Loucy (cell line): Measurements from ENCODE around the gene UBXN6.

Experiments
- H2AFZ ChIP-seq: fragments of 200-600 bp; sonication (generic); 2 replicates; pipeline ENCODE4 v1.6.0; 2016; ENCODE audit warnings: antibody characterized with exemption, mild to moderate bottlenecking, low read length, moderate library complexity
- H3F3A ChIP-seq: fragments of 200-600 bp; 2 replicates; pipeline ENCODE4 v1.6.0; 2016; ENCODE audit warnings: antibody characterized with exemption, low read depth, mild to moderate bottlenecking
- H3K27me3 ChIP-seq: fragments of 200-600 bp; sonication (generic); 2 replicates; pipeline ENCODE4 v1.6.1; 2014; ENCODE audit warnings: low read length, mild to moderate bottlenecking; ENCODE audit not compliant: insufficient read depth, poor library complexity, severe bottlenecking
- H3K36me3 ChIP-seq: fragments of 200-600 bp; sonication (generic); 2 replicates; pipeline ENCODE4 v1.6.1; 2016; ENCODE audit warnings: low read length; ENCODE audit not compliant: insufficient read depth
- H3K4me1 ChIP-seq: fragments of 200-600 bp; sonication (generic); 2 replicates; pipeline ENCODE4 v1.5.1; 2014; ENCODE audit warnings: low read length, mild to moderate bottlenecking; ENCODE audit not compliant: insufficient read depth, poor library complexity, severe bottlenecking
- H3K4me2 ChIP-seq: fragments of 200-600 bp; sonication (generic); 2 replicates; pipeline ENCODE4 v1.6.0; 2014; ENCODE audit warnings: antibody characterized with exemption, low read length, low read depth, mild to moderate bottlenecking; ENCODE audit not compliant: poor library complexity, severe bottlenecking
- H3K4me3 ChIP-seq: fragments of 200-600 bp; sonication (generic); 2 replicates; pipeline ENCODE4 v1.5.1; 2014; ENCODE audit warnings: low read length, mild to moderate bottlenecking, mixed read lengths; ENCODE audit not compliant: poor library complexity, severe bottlenecking
- H3K79me2 ChIP-seq: fragments of 200-600 bp; sonication (generic); 2 replicates; pipeline ENCODE4 v1.6.1; 2014; ENCODE audit warnings: low read length; ENCODE audit not compliant: insufficient read depth
- H3K9ac ChIP-seq: fragments of 200-600 bp; sonication (generic); 2 replicates; pipeline ENCODE4 v1.6.0; 2014; ENCODE audit warnings: mild to moderate bottlenecking, low read depth, low read length, moderate library complexity; ENCODE audit not compliant: poor library complexity, severe bottlenecking
- H3K9me2 ChIP-seq: fragments of 200-600 bp; sonication (generic); replicated peaks from 2 replicates; pipeline ENCODE4 v1.6.1; 2016; ENCODE audit warnings: low read depth, low read length, mixed read lengths
- H3K9me3 ChIP-seq: fragments of 200-600 bp; sonication (generic); 2 replicates; pipeline ENCODE4 v1.6.1; 2014; ENCODE audit warnings: mild to moderate bottlenecking, antibody characterized with exemption, low read length, low read depth; ENCODE audit not compliant: insufficient read depth
- H4K20me1 ChIP-seq: fragments of 200-600 bp; sonication (generic); 2 replicates; pipeline ENCODE4 v1.6.0; 2014; ENCODE audit warnings: antibody characterized with exemption, low read length, mild to moderate bottlenecking; ENCODE audit not compliant: insufficient read depth, poor library complexity, severe bottlenecking
- EZH2phosphoT487 ChIP-seq: fragments of 200-600 bp; IDR thresholded peaks from 2 replicates; pipeline ENCODE4 v1.6.1; 2018; ENCODE audit warnings: antibody characterized with exemption, mild to moderate bottlenecking, moderate library complexity, borderline replicate concordance
- TF ChIP-seq, protein P1 (sequence below): fragments of 200-600 bp; sonication (generic); conservative IDR thresholded peaks from 2 replicates; pipeline ENCODE4 v1.5.1; 2014; ENCODE audit warnings: mild to moderate bottlenecking, antibody characterized with exemption, low read length

Gene UBXN6

DNA sequence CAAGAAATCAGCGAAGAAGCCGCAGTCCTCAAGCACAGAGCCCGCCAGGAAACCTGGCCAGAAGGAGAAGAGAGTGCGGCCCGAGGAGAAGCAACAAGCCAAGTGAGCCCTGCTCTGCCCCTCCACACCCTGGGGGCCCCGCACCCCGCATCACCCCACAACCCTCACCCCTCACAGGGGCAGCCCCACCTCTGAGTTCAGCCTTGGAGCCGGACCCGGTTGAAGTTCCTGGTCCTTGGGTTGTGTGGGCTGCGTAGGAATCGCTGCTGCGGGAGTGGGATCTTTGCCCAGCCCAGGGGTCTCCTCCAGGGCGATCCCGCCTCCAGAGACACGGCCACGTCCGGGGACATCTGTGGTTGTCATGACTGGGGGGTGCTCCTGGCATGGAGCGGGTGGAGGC, 38.7 kb upstream of the UBXN6 start:
- Histone ChIP-seq H3K9ac (no peak overlapping the region), H3K36me3 (peaks cover 54% of the 10 kb centered on the region; the same call in 1 of the 2 replicates), H3K9me3 (no peaks in the 10 kb centered on the region), H3K4me3 (no peak overlapping the region), H3F3A (no peaks in the 10 kb centered on the region), H3K4me2 (no peak overlapping the region), H4K20me1 (no peaks in the 10 kb centered on the region), H3K27me3 (no peaks in the 10 kb centered on the region), H2AFZ (no peak overlapping the region), H3K4me1 (no peaks in the 10 kb centered on the region), H3K79me2 (no peaks in the 10 kb centered on the region), H3K9me2 (no peaks in the 10 kb centered on the region)
- TF ChIP-seq, protein P1, sequence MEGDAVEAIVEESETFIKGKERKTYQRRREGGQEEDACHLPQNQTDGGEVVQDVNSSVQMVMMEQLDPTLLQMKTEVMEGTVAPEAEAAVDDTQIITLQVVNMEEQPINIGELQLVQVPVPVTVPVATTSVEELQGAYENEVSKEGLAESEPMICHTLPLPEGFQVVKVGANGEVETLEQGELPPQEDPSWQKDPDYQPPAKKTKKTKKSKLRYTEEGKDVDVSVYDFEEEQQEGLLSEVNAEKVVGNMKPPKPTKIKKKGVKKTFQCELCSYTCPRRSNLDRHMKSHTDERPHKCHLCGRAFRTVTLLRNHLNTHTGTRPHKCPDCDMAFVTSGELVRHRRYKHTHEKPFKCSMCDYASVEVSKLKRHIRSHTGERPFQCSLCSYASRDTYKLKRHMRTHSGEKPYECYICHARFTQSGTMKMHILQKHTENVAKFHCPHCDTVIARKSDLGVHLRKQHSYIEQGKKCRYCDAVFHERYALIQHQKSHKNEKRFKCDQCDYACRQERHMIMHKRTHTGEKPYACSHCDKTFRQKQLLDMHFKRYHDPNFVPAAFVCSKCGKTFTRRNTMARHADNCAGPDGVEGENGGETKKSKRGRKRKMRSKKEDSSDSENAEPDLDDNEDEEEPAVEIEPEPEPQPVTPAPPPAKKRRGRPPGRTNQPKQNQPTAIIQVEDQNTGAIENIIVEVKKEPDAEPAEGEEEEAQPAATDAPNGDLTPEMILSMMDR = no peak
- no peak for TF ChIP-seq EZH2phosphoT487

DNA sequence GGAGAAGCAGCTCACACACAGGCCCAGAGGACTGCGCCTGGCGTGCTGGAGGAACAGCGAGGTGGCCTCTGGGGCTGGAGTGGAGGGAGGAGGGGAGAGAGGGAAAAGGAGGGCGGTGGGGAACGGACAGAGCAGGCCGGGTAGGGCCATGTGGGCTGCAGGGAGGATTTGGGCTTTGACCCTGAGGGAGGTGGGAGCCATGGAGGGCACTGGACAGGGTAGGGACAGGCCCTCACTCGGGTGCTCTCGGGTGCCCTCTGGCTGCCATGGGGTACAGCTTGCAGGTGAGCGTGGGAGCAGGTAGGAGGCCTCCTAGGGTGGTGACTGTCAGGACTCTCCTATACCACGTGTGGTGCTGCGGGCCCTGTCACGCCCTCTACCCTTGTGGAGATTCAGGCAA, 37.9 kb upstream of the UBXN6 start:
- Histone ChIP-seq H4K20me1 (no peaks in the 10 kb centered on the region), H3K9me2 (no peaks in the 10 kb centered on the region), H3K9me3 (no peaks in the 10 kb centered on the region), H2AFZ (no peak overlapping the region), H3K9ac (no peak overlapping the region), H3K79me2 (no peaks in the 10 kb centered on the region), H3K27me3 (no peaks in the 10 kb centered on the region), H3K4me3 (no peak overlapping the region), H3K4me2 (no peak overlapping the region), H3K4me1 (no peaks in the 10 kb centered on the region), H3F3A (no peaks in the 10 kb centered on the region), H3K36me3 (peaks cover 55% of the 10 kb centered on the region; the same call in 1 of the 2 replicates)
- TF ChIP-seq EZH2phosphoT487 = no peak
- TF ChIP-seq, protein P1 = no peak

DNA sequence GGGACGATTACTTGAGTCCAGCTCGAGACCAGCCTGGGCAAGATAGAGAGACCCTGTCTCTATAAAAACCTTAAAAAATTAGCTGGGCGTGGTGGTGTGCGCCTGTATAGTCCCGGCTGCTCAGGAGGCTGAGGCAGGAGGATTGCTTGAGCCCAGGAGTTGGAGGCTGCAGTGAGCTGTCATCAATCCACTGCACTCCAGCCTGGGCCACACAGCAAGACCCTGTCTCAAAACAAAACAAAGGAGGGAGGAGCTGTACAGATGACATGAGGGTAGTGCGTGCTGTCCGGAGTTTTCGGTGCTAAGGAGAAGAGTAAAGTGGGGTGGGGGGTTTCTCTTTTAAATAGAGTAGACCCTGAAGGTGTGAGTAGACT, 37.1 kb upstream of the UBXN6 start:
- TF ChIP-seq, protein P1 = no peak
- no peak for TF ChIP-seq EZH2phosphoT487
- Histone ChIP-seq H3K79me2 (no peaks in the 10 kb centered on the region), H3K4me1 (no peaks in the 10 kb centered on the region)

More for the DNA sequence above, 37.1 kb upstream of the UBXN6 start:
- H3K9me3 ChIP-seq = no peaks in the 10 kb centered on the region
- H3F3A ChIP-seq = no peaks in the 10 kb centered on the region
- no peak overlapping the region for H3K4me3 ChIP-seq
- H3K9ac ChIP-seq = no peak overlapping the region
- H3K36me3 ChIP-seq = peaks cover 57% of the 10 kb centered on the region; the same call in 1 of the 2 replicates
- H4K20me1 ChIP-seq = no peaks in the 10 kb centered on the region
- no peaks in the 10 kb centered on the region for H3K27me3 ChIP-seq
- no peak overlapping the region for H2AFZ ChIP-seq
- no peaks in the 10 kb centered on the region for H3K9me2 ChIP-seq
- H3K4me2 ChIP-seq = no peak overlapping the region
